CD4-positive, alpha-beta T cell treated with Interleukin-1 beta for 1 hour (primary cell): ENCODE results near the gene BOD1L1.

Experiments
- DNase-seq, 2 donors: peaks; one replicate each; pipeline ENCODE4 v3.0.0-alpha.2; 2020 to 2022

Gene BOD1L1

DNA sequence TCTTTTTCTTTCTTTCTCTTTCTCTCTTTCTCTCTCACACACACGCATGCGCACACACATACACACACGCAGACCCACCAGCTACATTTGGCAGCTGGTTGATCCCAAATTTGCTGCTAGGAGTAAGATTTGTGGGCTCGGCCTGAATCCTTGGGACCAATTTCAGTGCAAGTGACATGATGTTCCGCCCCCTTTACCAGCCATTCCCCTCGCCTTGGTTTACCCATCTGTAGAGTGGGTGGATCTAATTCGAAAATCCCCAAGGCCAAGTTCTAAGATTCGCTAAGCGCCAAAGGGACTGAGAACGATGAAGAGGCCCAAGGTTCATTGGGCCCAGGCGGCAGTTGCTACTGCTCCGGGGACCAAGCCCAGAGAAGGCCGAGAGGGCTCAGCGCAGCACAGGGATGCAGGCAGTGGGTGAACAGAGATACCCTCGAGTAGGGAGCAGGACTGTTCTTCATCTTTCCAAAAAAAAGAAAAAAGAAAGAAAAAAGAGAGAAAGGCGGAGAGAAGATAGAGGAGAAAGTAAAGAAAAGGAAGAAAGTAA, 89.0 kb downstream of the BOD1L1 start:
- no peak for DNase-seq

DNA sequence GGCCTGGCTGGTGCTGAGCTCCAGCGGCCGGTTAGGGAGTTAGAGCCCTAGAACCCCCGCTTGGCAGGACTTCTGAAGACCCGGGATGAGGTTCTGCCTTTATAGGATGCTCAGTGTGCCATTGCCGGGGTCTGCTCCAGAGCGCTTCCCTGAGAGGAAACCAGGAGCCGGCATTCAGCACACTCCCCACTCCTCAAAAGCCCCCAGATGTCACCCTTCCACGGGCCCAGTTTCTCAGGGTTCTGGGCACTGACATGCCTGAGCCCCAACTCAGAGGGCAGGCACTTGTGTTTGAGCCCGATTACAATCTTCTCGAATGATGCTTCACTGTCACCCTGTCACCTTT, 89.7 kb downstream of the BOD1L1 start:
- no peak for DNase-seq

DNA sequence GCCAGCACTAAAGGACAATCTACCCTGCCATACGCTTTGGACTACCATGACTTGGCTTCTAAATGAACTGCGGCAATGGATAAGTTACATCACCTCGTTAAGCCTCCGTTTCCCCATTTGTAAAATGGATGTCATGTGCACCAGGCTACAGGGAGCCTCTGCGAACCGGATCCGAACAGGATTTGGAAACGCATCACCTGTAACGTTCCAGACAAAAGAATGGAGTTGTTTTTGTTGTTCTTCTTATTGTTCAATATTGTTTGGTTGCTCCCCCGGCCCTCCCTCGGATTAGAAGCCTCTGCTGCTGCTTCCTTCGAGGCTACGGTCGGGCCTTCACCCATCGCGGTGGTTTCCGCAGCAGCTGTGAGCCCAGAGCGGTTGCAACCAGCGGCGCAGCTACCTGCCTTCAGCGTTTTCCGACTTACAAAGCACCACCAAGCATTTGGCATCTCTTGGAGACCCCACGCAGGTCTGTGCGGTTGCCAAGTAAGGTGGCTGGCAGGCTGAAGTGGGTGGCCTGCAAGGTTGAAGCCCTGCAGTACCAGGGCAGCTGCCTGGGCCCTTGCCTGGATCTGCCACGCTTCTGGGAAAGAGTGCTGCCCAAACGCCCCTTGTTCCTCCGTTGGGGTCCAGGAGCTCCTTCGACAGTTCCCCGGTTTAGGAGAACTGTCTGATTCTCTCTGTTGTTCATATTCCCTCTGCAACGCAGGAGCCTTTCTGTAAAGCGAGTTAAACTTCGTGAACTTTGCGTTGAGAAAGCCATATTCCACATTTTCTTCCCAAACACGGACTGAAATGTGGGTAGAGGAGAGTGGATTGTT, 90.3 kb downstream of the BOD1L1 start:
- no peak for DNase-seq

DNA sequence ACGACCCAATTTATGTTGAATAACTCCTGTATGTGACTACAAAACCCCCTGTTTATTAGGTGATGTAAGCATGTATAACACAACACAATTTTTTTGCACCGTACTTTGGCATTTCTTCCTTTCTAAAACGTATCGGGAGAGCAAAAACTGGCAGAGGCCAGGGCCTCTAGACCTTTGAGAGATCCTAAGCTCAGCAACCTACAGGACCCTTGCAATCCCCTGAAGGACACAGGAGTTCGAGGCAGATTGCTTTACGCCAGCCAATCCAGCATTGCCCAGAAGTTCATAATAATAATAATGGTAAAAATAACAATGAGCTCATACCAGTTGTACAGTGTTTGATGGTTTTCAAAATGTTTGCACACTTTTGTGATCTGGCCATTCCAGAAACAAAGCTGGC, 90.9 kb downstream of the BOD1L1 start:
- no peak for DNase-seq

DNA sequence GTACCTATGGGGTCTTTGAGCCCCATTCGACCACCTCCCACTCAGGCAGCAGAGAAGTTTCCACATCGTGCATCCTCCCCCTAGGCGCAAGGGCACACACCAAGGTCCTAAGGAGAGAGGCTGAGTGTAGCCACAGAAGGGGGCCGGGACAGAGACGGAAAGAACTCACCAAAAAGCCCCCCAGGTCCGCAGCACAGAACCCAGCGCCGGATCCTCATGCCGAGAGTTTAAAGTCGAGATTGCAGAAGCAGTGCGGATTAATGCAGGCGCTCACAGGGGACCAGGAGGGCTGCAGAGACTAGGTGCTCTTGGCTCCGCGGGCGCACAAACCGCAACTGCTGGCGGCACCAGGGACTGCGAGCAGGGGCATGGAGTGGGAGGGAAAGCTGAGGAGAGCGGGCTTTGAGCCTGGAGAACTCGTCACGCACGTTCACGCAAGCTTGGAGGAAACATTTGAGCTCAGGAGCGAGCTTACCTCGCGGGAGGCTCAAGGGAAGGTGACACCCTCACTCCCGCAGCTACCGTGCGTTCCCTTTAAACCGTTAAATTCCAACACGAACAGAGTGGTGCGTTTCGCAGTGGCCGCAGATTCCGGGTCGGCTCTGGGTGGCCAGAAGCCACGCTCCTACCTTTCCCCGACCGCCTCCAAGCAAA, 91.7 kb downstream of the BOD1L1 start:
- DNase-seq, result no peak

DNA sequence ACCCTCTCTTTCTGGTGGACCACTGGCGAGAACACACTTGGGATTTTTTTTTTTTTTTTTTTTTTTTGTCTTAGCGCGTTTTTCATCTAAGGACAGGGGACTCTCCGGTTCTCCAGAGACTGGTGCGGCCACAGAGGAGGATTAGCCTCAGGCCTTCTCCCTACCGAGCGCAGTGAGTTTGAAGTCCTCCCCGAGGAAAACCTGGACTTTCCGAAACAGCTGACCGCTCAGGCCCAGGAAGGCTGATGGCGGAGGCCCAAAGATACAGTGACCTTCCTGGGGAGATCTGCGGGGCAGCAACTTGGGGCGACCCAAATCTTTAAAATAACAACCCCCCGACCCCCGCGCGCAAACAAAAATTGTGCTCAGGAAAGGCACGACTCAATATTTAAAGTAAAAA, 92.4 kb downstream of the BOD1L1 start:
- DNase-seq, result no peak

DNA sequence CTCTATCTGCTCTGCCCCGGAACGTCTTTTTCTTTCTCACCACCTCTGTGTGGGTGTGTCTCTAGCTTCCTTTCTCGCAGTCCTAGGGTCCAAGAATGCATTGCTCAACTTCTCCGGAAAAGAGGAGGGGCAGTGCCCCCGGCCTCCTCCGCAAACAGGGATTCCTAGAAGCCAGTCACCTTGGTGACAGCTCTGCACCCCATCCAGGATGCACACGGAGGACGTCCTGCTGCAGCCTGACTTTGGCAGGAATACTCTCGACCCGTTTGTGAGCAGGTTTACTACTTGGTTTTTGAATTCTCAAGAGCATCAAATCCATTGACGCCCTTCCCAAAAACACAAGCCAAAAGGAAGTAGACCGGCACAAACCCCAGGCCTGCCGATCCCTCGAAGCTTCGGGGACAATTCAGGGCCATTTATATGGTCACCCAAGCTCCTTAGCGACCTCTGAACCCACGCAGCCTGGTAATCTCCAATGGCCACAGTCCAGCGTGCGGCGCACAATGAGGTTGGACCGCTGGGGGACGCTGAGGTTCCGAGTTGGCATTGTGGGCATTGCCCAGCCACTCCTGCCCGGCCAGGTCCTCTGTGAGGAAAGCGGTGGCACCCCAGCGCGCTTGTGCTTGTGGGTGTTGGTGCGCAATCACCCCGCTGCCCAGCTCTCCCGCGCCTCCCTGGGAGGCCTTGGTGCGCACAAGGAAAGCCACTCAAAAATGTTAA, 93.0 kb downstream of the BOD1L1 start:
- no peak for DNase-seq

DNA sequence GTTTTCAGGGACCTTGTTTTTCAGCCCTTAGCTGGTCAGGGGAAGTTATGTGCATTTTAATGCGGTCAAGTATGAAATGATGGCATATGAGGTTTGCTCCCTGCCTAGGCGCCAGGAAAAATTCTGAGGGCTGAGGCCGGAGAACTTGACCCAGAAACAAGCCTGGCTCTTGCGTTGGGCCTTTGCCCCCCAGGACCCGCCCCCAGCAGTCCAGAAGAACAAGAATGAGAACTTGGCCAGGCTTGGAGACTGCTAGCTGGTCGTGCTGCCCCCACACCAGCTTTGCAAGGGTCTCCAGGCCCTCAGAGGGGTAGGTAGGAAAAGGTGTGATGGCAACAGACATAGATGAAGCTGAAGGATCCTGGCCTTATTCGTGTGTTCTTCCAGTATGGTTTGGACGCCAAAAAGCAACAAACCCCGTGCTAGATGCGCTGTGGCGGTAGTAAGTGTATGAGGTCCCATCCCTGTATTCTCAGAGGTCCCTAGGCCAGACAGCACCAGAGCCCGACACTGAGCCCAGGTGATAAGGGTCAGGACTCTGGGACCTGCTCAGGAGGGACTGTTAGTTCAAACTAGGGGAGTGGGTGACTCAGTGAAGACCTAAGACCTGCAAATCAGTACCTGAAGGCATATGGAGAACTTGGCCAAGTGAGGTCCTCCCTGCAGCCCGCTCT, 93.7 kb downstream of the BOD1L1 start:
- DNase-seq, result no peak

DNA sequence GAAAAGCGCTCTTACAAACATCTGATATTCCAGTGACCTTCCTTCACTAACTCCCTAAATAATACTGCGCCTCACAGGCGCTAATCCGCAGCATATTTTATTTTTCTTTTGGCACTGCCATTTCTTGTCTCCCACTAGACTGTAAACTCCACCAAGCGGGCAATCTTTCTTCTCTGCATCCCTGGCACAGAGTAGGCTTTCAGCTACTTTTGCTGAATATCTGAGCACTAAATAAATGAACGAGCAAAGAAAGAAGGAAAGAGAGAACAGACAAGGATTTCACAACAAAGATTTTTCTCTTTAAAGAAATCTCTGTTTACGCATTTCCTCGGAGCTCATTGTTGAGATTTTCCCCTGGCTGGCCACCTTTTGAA, 95.9 kb downstream of the BOD1L1 start:
- no peak for DNase-seq

DNA sequence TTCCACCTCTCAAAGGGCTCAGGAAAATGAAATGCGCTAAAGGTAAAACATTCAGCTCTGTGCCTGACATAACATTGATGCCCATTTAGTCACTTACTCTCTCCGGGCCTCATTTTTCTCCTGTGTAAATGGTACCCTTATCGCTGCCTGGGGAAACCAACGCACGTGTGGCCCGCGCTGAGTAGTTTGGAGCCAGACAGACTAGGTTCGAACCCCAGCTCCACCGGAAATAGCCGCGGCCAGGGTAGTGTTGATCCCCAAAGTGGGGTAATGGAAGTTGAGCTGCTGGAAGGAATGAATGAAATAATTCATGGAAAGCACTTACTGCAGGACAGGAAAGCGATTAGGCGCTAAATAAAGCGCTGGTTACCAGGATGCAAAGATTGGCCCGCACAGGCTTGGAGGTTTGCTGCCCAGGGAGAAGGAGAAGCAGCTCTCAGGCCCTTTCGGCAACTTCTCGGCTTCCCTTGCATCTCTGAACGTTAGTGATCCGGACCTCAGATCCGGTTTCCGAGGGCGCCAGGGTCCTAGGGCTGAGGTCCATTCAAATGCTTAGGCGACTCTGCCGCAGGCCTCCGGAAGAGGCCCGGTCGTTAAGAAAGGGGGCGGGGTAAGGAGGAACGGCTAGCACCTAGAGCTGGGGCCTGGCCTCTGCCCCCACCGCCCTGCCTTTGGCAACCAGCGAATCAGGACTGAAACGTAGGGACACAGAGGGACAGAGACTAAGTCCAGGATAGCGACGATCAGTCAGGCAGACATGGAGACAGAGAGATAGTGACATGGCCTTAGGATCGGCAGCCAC, 96.5 kb downstream of the BOD1L1 start:
- DNase-seq, result no peak

DNA sequence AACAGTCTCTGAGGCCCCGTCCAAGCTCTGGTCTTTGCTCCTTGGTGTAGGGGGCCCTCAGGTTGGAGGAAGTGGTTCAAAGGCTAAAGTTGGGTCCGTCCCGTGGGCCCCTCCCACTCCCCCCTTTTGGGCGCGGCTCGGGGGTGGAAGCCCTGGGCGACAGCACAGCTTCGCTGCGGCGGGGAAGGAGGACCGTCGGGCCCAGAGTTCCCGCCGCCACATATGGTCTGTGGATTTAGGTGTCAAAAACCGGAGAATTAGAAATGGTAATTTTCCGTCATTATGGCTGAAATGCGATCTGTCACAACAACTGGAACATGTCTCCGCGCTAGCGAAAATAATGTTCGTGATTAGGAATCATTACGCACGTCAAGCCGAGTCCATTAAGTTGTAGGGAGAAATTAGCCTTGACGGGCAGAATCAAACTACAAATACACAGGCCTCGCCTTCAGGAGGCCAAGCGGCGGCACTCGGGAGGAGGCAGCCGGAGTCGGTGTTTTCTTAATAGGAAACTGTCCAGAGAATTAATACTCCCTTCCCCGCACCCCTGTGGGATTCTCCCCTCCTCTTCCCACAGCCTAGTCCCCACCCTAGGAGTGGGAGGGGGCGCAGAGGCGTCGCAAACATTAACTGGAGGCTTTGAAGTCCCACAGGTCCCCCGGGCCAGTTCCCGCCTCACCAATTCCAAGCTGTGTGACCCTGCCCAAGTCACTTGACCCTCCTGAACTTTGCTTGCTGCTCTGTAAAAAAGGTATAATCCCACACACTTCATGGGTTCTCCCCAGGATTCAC, 98.2 kb downstream of the BOD1L1 start:
- no peak for DNase-seq

DNA sequence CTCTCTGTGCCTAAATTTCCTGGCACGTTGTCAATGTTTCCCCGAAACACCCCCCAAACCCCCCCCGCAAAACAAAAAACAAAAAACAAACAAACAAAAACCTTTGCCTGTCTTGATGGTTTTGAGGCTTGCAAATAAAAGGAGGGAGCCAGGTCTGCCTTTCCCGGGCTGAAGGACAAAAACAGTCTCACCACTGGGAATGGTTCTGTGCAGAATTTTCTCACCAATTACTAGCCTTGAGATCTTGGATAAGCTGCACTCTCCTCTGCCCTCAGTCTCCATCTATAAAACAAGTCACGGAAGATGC, 98.8 kb downstream of the BOD1L1 start:
- DNase-seq, result no peak

DNA sequence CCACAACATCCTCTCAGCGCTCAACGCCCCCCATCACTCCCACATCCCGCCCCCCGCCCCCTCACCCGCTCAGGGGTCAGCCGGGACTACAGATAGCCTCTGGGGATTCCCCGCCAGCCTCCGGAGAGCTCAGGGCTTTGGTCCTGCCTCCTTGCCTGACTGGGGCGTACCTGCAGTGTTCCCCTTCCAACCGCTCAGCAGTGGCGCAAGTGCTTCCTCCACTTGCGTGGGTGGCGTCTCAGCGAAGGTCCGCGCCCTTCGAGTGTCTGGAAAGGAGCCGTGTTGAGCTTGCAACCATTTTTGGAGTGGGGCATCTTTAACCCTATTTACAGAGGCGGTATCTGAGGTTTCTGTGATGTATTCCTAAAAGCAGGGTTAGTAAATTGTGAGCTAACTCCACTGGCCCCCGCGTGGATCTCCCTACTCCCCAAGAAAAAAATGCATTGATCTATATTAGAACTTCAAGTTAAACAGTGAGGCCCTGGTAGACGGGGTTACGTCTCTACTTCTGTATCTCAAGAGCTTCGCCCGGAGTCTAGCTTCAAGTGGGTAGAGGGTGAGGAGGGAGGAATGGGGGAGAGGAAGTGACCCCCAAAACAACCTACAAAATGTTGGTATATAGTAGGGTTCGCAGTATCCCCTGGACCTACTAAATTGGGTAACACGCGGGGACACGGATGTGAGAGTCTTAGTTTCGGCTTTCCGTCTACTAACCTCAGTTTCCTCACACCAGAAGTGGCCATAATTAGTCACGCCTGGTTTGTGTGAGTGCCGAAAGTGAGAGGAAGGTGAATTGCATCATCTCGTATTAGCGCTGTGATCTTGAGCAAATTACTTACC, 99.3 kb downstream of the BOD1L1 start:
- DNase-seq, result no peak

DNA sequence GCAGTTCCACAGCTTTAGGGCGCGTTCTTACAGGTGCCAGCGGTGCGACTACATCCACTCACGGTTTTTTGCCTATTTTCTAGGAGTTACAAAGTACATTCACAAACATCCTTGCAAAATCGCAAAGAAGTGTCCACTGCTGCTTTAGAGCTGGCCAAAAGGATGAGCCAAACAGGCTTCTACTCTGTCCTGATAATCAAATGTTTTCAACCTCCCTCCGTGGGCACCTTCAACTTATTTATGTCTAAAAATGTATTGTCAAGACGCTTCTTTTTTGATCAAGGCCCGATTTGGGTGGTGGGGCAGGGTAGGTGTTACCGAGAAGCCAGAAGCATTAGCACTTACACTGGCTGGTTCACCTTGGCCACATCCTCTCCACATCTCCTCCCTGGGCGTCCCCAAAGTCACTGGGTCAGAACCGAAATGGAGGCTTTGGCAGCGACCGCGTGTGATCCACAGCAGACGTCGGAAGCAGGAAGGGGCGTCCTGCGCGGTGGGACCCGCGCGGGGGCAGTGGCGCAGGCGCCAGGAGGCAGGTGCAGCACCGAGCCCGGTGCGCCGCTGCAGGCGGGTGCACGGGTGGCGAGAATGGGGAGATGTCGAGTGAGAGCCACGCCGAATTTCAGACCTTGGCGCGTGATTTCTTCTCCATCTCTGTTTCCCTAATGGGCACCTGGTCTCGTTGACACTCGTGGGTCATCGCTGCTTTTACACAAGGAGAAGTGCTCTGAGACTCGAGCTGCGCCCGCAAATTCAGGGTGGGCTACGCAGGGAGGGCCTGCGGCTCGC, 100.1 kb downstream of the BOD1L1 start:
- DNase-seq, result no peak

DNA sequence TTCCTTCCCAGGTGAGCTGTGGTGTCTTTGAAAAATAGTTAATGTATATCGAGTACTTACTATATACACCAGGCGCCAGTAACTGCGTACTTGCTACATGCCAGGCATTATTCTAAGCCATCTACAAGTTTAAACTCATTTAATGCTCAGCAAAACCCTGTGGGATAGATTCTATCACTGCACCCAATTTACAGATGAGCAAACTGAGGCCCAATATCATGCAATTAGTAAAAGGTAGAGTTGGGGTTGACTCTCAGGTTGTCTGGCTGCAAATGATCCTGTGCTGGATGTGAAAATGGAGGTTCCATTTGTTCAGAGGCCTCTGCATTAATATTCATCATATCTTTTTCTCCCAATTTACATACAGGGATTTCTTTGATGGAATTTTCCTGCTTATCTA, 100.9 kb downstream of the BOD1L1 start:
- no peak for DNase-seq

DNA sequence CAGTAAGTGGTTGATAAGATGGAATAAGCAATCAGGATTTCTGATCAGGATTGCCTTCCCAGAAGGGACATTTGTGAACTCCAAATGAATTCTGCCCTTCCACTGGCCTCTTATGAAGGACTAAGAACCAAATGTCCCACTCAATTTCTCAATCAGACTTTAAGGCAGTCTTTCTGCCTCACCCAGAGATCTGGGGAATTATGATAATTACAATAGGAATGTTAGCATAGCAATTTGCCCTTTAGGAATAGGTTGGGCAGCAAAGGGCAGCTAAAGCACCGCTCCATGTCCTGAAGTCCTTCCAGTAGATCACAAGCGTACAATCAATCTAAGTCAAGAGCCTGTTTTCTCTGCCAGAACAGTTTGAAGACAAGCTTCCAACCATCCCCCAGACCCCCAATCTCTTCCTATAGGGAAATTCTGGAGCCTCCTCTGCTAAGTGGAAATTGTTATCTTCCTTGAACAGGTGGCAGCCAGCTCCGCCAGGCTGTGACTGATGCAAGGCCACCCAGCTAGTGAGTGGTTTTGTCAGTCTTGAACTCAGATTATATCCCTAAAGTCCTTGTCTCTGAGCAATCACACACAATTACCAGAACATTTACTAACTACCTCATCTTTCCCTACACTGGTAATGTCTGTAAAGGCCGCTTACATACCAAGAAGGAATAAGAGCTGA, 101.8 kb downstream of the BOD1L1 start:
- no peak for DNase-seq

DNA sequence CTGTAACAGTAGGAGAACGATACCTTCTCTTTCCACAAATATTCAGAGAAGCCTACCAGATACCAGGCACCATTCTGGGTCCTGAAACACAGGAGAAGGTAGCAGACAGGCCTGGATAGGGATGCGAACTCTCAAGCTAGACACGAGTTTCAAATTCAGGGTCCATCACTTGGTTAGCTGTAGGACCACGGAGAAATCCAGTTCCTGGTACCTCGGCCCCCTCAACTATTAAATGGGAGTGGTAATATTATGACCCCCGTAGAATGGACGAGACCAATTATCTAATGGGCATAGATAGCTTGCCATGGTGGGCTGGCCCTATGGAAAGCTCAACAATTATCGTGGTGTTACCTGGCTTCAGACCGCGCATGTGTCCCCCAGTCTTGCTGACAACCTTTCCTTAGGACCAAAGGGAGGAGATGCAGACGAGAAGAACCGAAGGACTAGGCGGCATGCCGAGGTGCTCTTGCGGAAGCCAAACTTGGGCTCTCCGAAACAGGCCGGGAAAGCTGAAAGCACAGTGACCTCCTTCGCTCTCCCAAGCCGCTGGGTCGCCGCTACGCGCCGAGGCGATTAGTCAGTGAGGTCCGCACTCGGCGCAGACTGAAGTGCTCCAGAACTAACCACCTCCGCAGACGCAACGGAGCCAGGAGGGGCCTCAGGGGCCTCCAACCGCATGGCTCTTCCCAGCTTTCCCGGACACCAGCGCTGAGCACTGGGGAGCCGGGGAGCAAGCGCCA, 102.9 kb downstream of the BOD1L1 start:
- DNase-seq, result no peak
